HK-2 (cell line): ENCODE results near the gene CHAD.
"Not testable (repeated sequence)": the region's sequence is repeated elsewhere in the genome, so short reads cannot be mapped to it uniquely, and the experiment has no call there.

Source experiments
- DNase-seq: peaks from one replicate; pipeline ENCODE4 v3.0.0-alpha.2; 2018; ENCODE audit not compliant: unreplicated experiment

CHAD gene

DNA sequence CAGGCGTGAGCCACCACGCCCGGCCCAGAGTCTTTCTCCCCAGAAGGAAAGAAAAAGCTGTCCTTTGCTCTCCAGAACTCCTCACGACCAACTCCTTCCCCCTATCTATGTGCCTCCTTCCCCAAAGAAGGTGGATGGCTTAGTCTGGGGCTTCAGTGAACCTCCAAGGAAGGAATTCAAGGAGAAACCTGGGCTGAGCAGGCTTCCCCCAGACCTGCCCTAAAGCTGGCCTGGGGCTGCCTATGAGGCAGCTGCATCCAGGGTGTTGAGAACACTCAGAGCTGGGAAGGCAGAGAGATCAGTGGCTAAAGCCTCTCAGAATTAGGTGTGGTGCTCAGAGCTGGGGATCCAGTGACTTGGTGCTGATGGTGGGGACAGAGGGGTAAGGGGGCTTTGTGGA, 38.9 kb downstream of the CHAD start:
- no peak for DNase-seq

DNA sequence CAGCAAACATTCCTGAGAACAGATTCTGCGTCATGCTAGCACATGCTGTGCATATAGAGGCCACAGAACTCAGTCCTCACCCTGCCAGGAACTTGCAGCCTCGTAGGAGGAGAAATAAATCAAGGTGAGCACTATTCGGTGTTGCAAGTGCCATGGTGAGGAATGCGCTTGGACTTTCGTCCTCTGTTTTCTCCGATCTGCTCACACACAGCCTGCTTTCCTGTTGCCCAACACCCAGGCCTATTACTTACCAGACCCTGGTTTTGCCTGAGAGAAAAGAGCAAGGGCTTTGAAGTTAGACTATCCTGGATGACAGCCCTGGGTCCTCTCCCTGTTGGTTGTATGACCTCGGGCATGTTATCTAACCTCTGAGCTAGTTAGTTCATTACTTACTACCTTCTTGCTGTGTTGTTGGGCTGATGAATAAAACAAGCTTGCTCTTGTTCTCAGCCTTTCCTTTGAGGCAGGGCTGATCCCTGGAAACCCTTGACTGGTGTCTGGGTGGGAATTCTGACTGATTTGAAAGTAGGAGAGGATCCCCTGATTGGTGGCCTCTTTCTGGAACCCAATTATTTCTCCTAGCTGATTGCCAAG, 39.8 kb downstream of the CHAD start:
- DNase-seq: no peak

DNA sequence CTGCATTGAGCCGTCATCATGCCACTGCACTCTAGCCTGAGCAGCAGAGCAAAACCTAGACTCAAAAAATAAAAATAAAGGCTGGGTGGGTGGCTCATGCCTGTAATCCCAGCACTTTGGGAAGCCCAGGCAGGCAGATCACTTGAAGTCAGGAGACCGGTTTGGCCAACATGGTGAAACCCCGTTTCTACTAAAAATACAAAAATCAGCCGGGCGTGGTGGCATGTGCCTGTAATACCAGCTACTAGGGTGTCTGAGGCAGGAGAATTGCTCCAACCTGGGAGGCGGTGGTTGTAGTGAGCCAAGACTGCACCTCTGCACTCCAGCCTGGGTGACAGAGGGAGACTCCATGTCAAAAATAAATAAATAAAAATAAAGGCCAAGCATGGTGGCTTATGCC, 40.6 kb downstream of the CHAD start:
- DNase-seq: not testable (repeated sequence)

DNA sequence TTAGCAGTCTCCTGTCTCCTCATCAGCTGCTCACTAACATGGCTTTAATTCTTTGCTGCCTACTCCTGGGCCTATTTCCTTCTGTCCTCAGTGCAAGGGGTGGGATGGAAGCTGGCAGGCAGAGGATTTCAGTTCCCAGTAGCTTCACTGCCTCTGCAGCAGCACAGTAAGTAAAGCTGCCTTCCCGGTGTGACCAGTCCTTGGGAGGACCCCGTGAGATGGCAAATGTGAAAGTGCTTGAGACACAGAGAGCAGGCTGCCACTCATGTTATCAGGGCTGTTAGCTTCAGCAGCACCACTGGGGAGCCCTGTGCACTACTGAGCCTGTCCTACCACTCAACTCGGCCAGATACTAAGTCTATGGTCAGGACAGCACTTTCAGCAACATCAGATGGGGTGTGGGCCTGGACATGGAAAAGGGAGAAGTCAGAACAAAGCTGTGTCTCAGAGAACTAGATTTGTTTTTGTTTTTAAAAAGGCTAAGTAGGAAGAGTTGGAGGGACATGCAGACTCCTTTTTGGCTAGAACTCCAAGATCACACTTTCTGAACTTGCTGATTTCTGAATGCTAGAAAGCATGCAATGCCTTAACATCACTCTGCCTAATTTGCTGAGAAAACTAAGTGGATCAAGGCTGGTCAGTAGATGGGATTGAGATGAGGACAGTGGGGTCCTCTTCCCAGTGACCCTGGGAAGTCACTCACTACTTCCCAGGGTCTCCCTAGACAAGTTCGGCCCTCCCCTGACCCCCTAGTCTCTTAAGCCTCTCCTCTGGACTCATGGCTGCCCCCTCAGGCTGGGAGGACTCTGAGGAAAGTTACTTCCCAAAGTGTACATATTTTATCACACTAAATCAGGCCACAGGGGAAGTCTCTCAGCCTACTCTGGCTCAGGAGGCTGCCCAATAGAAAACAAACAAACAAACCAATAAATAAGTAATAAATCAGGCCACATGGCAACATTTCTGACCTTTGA, 41.6 kb downstream of the CHAD start:
- DNase-seq: peak; percentile 46

DNA sequence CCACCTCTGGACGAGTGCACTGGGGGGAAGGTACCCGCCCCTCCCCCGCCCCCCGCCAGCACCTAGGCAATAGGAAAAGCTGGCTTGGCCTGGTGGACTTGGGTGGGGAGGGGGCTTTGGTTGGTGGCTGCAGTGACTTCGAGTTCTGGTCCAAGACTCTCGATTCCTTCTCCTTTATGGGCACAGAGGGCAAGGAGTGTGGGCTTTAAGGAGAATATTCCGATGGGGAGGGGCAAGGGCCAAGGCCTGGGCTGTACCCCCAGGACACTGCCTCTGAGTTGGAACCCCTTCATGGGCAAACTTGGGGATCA, 42.3 kb downstream of the CHAD start:
- DNase-seq: no peak

DNA sequence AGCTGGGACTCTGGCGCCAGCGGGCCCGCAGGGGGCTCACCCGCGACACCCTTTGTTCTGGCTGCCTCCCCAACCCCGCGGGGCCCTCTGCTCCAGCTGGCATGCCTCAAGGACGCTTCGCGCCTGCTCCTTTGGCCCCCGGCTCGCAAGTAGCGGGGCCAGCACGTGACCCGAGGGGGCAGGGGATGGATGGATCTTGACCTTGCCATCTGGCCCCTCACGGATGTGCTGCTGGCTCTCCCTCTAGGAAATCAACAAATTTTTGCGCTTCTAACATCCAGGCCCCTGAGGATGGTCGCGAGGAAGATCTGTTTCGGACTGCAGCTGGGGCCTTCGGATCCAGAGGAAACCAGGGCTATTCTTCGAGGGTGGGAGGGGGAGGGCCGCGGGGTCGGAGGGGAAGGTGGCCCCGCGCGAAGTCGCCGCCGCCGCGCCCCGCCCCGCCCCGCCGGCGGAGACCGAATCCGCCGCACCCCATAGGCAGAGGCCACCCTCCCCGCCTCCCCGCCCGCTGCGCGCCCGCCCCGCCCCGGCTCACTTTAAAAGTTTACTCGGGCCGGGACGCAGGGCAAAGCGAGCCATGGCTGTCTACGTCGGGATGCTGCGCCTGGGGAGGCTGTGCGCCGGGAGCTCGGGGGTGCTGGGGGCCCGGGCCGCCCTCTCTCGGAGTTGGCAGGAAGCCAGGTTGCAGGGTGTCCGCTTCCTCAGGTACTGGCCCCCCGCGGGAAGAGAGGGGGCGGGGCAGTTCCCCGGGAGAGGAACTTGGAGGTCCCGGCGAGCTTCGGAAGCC, 42.8 kb downstream of the CHAD start, which contains the start of gene ACSF2:
ACSF2 (plus strand) TSS at position 537 of the 790 bp plus-strand sequence; CDS start at position 581, 44 bp downstream.
- DNase-seq: peak; percentile 79

DNA sequence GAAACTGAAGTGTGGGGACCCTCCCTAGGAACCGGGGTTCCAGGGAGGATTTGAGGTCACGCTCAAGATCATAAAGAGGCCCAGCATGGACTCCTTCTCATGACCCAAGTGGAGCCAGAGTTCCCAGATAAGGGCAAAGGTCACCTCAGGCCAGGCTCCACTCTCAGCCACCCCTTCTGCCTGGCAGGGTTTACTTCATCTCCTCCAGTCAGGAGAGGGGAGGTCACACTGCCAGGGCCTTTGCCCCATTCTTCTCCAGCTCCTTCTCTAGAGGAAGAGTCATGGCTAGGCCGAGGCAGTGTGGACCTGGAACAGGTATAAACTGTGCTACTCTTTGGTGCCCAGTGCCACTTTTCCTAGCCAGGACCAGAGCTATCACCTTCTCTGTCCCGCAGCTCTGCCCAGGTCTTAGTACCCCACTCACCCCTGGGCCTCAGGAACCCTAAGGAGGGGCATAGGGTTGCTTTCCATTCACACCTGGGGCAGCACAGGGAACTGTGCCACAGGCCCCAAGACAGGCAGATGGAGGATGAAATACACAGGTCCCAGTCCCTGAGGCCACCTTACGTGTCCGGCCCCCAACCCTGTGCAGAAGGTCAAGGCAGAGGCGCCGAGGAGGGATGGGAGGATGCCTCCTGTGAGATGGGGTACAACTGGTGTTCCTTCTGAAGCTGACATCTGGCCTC, 43.5 kb downstream of the CHAD start:
- peak; percentile 4 for DNase-seq

DNA sequence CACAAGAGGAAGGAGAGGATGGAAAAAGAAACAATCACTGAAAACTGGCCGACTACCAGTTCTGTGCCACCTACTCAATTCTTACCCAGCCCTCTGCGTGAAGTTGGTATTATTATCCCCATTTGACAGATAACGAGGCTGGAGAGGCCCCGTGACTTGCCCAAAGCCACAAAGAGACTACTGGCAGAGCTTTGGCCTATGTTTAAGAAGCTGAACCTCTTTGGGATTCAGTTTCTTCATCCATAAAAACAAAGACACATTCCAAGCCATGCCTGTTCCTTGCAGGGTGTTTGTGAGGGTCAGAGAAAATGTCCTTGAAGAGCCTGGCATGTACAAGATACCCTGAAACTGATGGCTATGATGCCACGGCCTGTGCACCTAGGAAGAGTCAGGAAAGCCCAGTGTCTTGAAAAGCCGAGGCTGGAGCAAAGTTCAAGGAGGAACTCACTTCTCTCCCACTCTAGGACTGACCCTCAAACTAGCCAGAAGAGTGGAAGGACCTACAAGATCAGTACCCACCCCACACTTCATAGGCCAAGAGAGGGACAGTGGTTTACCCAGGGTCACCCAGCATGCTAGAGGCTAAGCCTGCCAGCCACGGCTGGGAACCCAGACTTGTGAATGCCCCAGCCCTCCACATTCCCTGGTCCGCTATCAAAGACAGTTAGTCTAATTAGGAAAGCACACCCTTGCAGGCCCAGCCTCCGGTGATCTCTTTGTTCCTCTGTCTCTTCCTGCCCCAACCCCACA, 44.3 kb downstream of the CHAD start:
- DNase-seq: peak; percentile 4

DNA sequence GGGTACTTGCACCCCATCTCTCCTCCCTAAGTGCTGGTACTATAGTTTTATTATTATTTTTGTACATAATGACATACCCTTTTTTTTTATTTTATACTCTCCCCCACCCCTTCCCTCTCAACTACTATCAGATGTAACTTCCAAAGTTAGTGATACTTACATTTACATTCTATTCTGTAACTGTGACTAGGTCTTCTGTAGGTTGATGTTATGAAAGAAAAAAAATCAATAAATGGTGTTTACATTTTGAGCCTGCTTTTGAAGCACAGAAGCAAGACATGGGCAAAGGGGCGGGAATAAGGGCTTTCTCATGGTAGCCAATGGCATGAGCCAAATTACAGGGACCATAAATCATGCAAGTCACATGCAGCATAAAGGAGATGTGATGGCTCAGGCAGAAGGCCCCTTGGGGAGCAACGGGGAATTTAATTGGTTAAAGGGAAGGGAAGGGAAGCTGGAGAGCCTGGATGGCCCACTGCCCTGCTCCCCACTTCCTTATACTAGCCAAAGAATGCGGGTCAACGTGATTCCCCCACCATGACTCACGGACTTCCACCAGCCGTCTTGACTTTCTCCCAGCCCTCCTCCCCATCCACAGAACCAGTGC, 45.0 kb downstream of the CHAD start:
- peak; percentile 79 for DNase-seq

DNA sequence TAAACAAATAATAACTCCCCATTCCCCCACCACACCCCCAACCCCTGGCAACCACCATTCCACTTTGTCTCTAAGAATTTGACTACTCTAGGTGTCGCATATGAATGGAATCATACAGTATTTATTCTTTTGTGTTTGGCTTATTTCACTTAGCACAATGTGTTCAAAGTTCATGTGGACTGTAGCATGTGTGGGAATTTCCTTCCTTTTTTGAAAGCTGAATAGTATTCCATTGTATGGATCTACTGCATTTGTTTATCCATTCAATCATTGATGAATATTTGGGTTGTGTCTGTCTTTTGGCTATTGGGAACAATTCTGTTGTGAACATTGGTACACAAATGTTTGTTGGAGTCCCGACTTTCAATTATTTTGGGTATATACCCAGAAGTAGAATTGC, 45.9 kb downstream of the CHAD start:
- no peak for DNase-seq

DNA sequence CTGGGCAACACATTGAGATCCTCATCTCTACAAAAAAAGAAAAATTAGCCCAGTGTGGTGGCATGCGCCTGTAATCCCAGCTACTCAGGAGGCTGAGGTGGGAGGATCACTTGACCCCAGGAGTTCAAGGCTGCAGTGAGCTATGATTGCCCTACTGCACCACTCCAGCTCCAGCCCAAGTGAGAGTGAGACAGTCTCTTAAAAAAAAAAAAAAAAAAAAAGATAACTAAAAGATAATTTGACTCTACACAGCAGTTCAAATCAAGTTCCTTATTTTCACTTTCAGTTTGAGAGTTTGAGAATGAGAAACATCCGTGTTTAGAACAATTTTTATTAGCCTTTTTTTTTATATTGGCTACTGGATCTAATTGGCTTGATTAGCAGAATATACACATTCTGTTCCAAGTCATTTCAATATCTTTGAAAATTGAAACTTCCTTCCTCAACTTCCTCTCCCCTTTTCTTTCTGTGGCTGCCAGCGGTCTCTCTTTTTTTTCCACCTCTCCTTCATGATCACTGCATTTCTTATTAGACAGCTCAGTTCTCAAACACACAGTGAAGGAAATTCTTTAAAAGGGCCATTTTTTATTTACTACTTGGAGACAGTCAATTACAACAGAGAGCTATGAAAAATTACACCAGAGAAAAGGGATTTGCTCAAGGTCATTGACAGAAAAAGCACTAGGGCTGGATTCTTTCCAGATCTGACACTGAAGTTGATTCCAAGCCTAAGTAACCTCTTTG, 47.2 kb downstream of the CHAD start:
- no peak for DNase-seq

DNA sequence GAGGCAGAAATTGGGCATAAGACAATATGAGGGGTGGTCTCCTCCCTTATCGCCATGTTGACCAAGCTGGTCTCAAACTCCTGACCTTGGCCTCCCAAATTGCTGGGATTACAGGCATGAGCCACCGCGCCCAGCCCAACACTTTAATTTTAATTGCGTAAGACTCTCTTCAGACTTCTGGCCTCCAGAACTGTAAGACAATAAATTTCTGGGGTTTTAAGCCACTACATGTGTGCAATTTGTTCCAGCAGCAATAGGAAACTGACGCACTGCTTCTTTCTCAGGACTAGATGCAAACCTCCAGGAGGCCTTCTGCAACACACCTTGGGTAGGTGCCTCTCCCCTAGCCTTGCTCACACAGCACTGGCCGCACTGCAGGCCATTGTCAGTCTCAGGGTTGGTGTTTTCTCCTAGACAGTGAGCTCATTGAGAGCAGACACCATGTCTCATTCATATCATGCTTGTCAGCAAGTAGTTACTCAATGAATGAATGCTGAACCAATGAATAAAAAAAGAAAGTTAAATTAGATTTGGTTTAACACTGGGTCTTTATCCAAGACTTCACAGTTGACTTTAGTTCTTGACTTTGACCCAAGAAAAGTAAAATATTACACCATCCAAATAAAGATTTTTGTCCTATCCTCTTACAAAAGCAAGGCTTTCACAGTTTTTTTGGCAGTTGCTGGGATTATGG, 48.1 kb downstream of the CHAD start:
- no peak for DNase-seq

DNA sequence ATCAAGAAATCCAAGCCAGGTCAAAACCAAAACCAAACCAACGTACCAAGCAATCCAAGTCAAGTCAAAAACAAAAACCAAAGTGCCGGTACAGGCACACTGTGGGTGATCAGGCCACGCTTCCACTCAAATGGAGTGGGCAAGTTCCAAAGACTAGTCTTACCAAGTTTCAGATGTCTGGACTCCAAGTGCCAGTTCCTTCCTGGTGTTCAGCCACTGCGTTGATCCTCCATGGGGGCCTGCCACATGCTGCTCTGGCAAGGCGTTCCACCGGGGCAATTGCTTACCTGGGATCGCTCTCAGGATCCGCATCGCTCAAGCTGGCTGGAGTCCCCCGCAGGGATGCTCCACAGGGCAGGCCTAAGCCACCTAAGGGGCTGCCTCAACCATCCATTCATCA, 49.1 kb downstream of the CHAD start:
- not testable (repeated sequence) for DNase-seq

DNA sequence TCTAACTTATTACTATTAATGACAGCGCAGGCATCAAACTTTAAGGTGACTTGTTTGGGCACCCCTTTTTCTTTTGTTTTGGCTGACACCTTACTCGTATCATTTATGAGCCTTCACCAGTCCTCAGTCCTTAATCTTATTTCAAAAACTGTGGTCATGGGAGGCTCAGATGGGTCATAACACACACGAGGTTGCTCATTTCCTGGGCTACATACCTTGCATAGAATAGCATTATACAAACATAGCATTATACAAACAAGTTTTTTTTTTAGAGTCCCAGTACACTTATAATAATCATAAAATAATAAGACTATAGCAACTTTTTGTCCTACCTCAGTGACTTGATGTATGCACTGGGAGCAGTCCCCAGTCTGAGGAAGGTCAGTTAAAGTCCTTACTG, 53.9 kb downstream of the CHAD start:
- no peak for DNase-seq
